ENCODE data around the gene MPEG1. TPM values are rescaled to one million over a fixed set of nuclear protein-coding genes. Genes with fewer than 3 reads are reported as not detected.
A peak's percentile ranks its signal among the peaks of the same experiment; 100 is the strongest.

The MPEG1 gene
- total and polyA plus RNA-seq, 11 donors: 1.4 to 78.6 (median 6.4) TPM

GRCh38 chr11:59173964-59174663 lies 38.6 kb downstream of the MPEG1 start:
- H3K4me1 ChIP-seq: peaks cover 0 to 27% (median 10%) of the 10 kb centered on the region in 12 donors

GRCh38 chr11:59173080-59173963 lies 39.4 kb downstream of the MPEG1 start:
- Histone ChIP-seq H3K27me3 (peaks cover 0 to 2% (median 0%) of the 10 kb centered on the region in 9 donors), H3K9me3 (no peaks in the 10 kb centered on the region), H3K4me1 (peaks cover 0 to 27% (median 10%) of the 10 kb centered on the region in 12 donors), H3K27ac (peak overlapping the region in 10 of 12 donors; percentile 10 to 68 (median 46)), H3K4me3 (peak overlapping the region; percentile 41 to 79 (median 64)), H3K36me3 (no peaks in the 10 kb centered on the region)
- ATAC-seq: peak in 2 of 4 donors; percentile 13 to 31
- 4 to 7% (median 6%) methylated on average over 22 to 37 of the region's 37 CpGs for WGBS, 4 donors
- DNase-seq: peak in 4 of 5 donors; percentile 28 to 70 (median 38)
- intact Hi-C loops (cut with DNase I): loop anchor here in 8 of 10 donors (2.0 to 10.0 kb wide), 7 partner anchors 35 to 261 kb away; partner anchors contain the start of genes OR5A2 (in 2 of the 8) and OR5A1 (in 1 of the 8)
- no peak for TF ChIP-seq CTCF (IDR thresholded peaks at IDR 0.05)
- TF ChIP-seq POLR2A (IDR thresholded peaks at IDR 0.05): no peak

More at GRCh38 chr11:59173964-59174663, 38.6 kb downstream of the MPEG1 start:
- no peak for TF ChIP-seq CTCF (IDR thresholded peaks at IDR 0.05)
- TF ChIP-seq POLR2A (IDR thresholded peaks at IDR 0.05): no peak
- Histone ChIP-seq H3K27ac (peak overlapping the region in 8 of 12 donors; percentile 10 to 68 (median 48)), H3K9me3 (peaks cover 0 to 4% (median under 1%) of the 10 kb centered on the region in 12 donors), H3K4me3 (peak overlapping the region in 10 of 12 donors; percentile 62 to 79 (median 66)), H3K27me3 (no peaks in the 10 kb centered on the region), H3K36me3 (no peaks in the 10 kb centered on the region)
- intact Hi-C loops (cut with DNase I): loop anchor here in 8 of 10 donors (2.0 to 10.0 kb wide), 8 partner anchors 31 to 261 kb away; partner anchors contain the start of genes OR5A2 (in 2 of the 8) and OR5A1 (in 1 of the 8)
- 39 to 54% (median 50%) methylated on average over 6 to 7 of the region's 7 CpGs for WGBS, 4 donors
- ATAC-seq (peak in 1 of 4 donors; percentile 3), DNase-seq (no peak)

- TF ChIP-seq POLR2A (IDR thresholded peaks at IDR 0.05) (no peak), CTCF (IDR thresholded peaks at IDR 0.05) (no peak)
- peaks cover 0 to 3% (median 0%) of the 10 kb centered on the region in 9 donors for H3K27me3 ChIP-seq
- no peaks in the 10 kb centered on the region for H3K36me3 ChIP-seq
- intact Hi-C loops (cut with DNase I): loop anchor here in 8 of 10 donors (2.0 to 10.0 kb wide), 7 partner anchors 36 to 262 kb away; partner anchors contain the start of genes OR5A2 (in 2 of the 8) and OR5A1 (in 1 of the 8)
- peaks cover 0 to 27% (median 10%) of the 10 kb centered on the region in 12 donors for H3K4me1 ChIP-seq
- WGBS, 4 donors: 0 to 2% (median 1%) methylated on average over 12 to 70 of the region's 70 CpGs
- DNase-seq (no peak), ATAC-seq (peak in 2 of 4 donors; percentile 26 to 36)
- H3K27ac ChIP-seq: peak overlapping the region in 9 of 12 donors; percentile 10 to 74 (median 47)
- no peaks in the 10 kb centered on the region for H3K9me3 ChIP-seq
- peak overlapping the region; percentile 41 to 79 (median 64) for H3K4me3 ChIP-seq
Measured at GRCh38 chr11:59172345-59173079, 40.2 kb downstream of the MPEG1 start.
